ENCODE results near the gene TEDC1. TPM values are rescaled to one million over a fixed set of nuclear protein-coding genes. Genes with fewer than 3 reads are reported as not detected.

Gene TEDC1, protein sequence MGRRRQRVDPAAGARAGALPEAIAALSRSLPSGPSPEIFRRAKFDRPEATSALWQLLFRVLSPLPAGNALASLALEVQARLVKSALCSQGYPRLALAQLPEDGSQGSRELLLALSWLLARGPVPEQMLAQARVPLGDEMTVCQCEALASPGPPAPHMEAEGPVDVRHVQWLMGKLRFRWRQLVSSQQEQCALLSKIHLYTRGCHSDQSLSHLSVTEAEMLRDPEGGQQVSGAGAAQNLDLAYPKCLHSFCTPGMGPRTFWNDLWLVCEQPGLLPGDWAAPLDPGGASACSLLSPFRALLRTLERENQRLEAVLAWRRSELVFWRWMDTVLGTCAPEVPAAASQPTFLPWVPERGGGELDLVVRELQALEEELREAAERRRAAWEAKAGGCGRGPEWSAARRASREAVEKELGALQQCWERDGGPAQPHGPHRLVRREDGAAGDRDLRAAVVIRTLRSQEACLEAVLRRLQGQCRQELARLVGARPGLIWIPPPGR
- 5.6 and 11.9 TPM in 2 replicates for total RNA-seq

DNA sequence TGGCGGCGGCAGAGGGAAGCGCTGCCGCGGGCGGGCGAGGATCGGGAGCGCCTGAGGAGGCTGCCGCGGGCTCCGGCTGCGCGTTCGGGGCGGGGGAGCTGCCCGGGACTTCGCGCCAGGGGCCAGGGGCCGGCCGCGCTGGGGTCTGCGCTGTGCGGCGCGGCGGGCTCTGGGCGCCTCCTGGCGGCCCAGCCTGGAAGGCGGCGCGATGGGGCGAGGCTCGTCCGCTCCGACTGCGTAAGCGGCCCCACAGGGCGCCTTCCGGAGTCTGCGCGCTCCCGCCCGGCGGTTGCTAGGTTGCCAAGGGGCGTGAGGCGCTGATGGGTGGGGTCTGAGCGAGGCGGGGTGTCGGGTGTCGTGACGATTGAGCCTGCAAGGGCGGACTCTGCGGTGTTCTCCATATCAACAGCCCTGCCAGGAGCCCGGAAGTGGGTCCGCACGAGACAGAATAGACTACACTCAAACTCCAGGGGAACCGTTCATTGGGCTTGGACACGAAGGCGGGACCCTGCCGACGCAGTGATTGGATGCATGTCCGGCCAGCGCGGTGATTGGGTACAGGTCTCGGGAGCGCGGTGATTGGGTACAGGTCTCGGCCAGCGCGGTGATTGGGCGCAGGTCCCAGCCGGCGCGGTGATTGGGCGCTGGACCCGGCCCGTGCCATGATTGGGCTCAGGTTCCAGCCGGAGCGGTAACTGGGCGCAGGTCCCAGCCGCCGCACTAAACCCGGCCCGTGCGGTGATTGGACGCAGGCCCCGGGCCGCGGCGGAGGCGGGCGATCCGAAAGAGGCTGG, at the start of gene TEDC1:
Gene TEDC1 (plus strand): TSS at position 675 of the 794 bp plus-strand sequence. CDS start 130 bp downstream, outside the sequence.

GRCh38 chr14:105474483-105475268, 16.4 kb upstream of the TEDC1 start, which contains the start of gene CRIP2:
Gene CRIP2, plus strand, starts transcription at chr14:105474821. Its CDS starts 42 bp downstream, at chr14:105474863.

DNA sequence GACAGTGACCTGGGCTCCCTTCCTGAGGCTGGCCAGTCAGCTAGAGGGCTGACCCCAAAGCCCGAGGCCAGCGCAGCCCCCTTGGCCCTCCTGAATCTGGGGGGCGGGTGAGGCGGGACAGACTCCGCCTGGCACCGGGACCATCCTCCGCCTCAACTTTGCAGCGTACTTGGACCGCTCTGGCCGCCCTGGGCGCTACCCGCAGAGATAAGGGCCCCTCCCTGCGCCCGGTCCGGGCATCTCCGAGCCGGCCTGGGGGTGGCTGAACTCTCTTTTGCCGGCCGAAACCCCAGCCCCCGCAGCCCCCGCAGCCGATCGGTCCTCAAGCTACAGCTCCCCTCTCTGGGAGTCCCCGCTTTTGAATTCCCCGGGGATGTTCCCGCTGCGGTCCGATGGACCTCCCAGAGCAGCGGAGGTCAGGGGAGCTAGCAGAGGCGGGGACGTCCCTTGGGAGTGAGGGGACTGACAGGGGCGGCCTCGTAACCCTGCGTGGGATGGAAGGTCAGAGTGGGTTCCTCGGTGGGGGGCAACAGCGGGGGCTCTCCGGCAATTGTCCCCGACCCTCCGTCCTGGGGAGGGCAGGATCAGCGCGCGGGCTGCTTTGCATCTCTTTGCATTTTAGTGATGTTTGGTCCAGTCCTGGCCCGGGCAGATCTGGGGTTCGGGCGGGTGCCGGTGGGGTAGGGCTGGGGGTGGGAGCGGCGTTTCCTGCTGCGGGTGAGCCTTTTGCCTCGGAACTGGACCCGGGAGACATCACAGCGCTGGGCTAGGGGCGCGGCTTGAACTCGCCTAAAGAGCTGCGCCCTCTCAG, 4.7 kb upstream of the TEDC1 start, which contains the start of gene CRIP1:
Gene CRIP1 (plus strand): TSS at position 724 of the 811 bp plus-strand sequence. CDS start 374 bp downstream, outside the sequence.

GRCh38 chr14:105525861-105526775, 35.1 kb downstream of the TEDC1 start, which contains the start of gene TMEM121:
Gene TMEM121, plus strand, starts transcription at chr14:105526583. Its CDS starts 2,252 bp downstream, at chr14:105528835.

Other genes starting within 250 kb of the TEDC1 start
- gene BTBD6, start 242.7 kb upstream of the TEDC1 start, total RNA-seq = 37.0 and 44.7 TPM in 2 replicates
- 32.0 and 41.2 TPM in 2 replicates for gene BRF1, start 190.2 kb upstream of the TEDC1 start, total RNA-seq
- 48.9 and 51.1 TPM in 2 replicates for gene PACS2, start 176.5 kb upstream of the TEDC1 start, total RNA-seq
- 0.13 and 0.37 TPM in 2 replicates for gene TEX22, start 92.7 kb upstream of the TEDC1 start, total RNA-seq
- 24.3 and 31.5 TPM in 2 replicates for gene MTA1, start 71.4 kb upstream of the TEDC1 start, total RNA-seq
- gene CRIP2, start 16.4 kb upstream of the TEDC1 start, total RNA-seq = 141 and 146 TPM in 2 replicates
- gene CRIP1, start 4.4 kb upstream of the TEDC1 start, total RNA-seq = 46.4 and 49.0 TPM in 2 replicates
- gene TMEM121, start 35.3 kb downstream of the TEDC1 start, total RNA-seq = 8.3 and 11.8 TPM in 2 replicates